Fibroblast of pulmonary artery (primary cell): ENCODE data around the gene AGAP3.

Source experiments
- DNase-seq: peaks from one replicate; pipeline ENCODE4 v3.0.0-alpha.2; 2010; ENCODE audit warnings: low read depth
- H3K4me3 ChIP-seq: replicated peaks from 2 replicates; pipeline ENCODE4 v1.5.1; 2011; ENCODE audit warnings: low read depth, mild to moderate bottlenecking, control low read depth, low read length, moderate library complexity
- TF ChIP-seq, protein P1 (sequence below): IDR thresholded peaks from 2 replicates; pipeline ENCODE4 v1.5.1; 2011; ENCODE audit warnings: mild to moderate bottlenecking, control low read depth, low read length, inconsistent platforms; ENCODE audit errors: missing control alignments

Gene AGAP3

DNA sequence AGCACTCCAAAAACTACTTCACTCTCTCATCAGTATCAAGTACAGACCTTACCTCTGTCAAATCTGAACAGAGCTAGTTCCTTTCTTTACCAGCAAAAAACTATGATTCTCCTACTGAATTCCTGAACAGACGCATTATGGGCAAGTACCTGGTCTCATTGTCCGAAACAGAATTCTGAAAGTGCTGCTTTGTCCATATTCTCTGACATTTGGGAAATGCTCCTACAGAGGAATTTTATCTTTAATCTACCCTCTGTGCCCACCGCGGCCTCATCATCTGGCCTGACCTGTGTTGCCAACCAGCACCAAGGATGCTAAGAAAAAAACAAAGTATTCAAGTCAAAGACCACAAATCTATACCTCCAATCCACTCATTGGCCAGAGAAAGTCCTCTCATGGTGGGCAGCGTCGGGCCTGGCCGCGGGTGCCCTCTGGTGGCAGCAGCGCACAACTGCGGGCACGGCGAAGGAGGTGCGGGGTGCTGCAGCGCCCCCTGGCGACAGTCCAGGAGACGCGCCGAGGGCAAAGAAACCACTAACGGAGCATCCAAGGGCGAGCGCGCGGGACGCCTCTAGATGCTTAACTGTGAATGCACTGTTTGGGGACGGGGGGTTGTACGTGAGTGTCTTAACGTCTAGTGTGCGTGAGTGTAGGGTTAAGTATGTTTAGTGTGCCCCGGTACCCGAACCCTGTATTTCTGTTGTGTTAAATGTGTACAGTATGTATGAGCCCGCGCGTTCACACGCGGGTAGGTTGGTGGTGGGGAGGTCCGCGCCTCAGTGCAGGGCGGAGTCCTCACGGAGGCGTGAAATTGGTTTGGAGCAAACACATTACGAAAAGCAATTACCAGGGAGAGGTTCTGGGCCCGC is 86.2 kb downstream of the AGAP3 start:
- no peak overlapping the region for H3K4me3 ChIP-seq
- TF ChIP-seq, protein P1, sequence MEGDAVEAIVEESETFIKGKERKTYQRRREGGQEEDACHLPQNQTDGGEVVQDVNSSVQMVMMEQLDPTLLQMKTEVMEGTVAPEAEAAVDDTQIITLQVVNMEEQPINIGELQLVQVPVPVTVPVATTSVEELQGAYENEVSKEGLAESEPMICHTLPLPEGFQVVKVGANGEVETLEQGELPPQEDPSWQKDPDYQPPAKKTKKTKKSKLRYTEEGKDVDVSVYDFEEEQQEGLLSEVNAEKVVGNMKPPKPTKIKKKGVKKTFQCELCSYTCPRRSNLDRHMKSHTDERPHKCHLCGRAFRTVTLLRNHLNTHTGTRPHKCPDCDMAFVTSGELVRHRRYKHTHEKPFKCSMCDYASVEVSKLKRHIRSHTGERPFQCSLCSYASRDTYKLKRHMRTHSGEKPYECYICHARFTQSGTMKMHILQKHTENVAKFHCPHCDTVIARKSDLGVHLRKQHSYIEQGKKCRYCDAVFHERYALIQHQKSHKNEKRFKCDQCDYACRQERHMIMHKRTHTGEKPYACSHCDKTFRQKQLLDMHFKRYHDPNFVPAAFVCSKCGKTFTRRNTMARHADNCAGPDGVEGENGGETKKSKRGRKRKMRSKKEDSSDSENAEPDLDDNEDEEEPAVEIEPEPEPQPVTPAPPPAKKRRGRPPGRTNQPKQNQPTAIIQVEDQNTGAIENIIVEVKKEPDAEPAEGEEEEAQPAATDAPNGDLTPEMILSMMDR = no peak
- DNase-seq = peak; percentile 68

DNA sequence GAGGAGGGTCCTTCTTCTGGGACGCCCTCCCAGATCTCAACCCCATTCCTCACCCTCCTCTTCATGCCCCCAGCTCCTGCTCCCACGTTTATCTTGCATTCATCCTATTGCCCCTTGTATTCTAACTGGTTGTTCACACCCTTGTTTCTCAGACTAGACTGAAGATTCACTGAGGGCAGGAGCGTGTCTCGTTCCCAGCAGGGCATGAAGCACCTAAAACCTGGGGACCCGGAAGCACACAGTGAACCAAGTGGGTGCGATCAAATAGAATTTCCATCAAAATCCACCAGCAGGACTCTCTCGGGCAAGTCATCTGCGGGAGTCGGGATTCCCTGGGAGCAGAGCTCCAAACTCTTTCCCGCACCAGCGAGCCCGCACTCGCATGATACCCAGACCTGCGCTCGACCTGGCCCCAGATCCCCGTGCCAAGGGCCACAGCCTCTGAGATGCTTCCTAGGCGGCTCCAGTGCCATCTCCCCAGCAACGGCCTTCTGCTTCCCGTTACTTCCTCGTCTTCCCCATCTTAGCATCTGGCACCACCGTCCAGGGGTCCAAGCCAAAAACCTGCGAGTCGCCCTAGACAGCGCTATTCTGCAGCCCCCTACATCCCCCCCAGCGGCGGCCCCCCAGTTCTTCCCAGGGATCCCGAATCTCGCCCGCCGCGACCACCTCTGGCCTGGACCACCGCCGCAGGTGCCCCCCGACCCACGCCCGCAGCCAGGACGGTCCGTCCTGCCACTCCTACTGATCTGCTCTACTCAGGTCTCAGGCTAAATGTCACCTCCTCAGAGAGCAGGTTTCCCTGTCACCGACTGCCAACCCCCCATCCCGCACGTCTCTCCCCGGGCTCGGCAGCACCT is 87.3 kb downstream of the AGAP3 start:
- DNase-seq = no peak
- TF ChIP-seq, protein P1 = no peak

GRCh38 chr7:151174246-151175046 is 88.2 kb downstream of the AGAP3 start:
- no peak overlapping the region for H3K4me3 ChIP-seq
- TF ChIP-seq, protein P1 = no peak
- DNase-seq = peak; percentile 31

More for the DNA sequence above, 87.3 kb downstream of the AGAP3 start:
- no peak overlapping the region for H3K4me3 ChIP-seq

- H3K4me3 ChIP-seq = no peak overlapping the region
- TF ChIP-seq, protein P1 = no peak
- DNase-seq = no peak
Observed at GRCh38 chr7:151175047-151175792, 88.9 kb downstream of the AGAP3 start.

- TF ChIP-seq, protein P1 = no peak
- no peak for DNase-seq
- H3K4me3 ChIP-seq = no peak overlapping the region
Observed at GRCh38 chr7:151175793-151176311, 89.6 kb downstream of the AGAP3 start.

DNA sequence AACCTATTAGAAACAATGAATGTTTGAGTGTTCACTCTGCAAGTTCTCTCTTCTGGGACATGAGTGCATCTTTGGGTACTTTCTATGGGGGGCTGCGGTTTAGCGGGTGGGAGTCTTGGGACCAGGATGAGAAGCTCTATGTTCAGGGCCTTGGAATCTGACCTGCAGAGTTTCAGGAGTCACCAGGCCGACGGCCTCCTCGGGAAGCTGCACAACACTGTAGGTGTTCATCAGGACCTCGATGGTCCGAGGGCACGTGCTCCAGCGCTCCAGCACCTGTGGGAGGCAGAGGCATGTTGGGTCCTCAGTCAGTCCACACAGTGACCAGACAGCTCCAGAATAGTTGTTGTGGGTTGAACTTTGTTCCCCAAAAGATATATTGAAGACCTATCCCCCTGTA is 90.1 kb downstream of the AGAP3 start:
- TF ChIP-seq, protein P1 = no peak
- no peak overlapping the region for H3K4me3 ChIP-seq
- DNase-seq = no peak
